HEK293 (cell line): Measurements from ENCODE around the gene ATOSA.

Experiments used
- CTCF ChIA-PET: fragments of 350-600 bp; formaldehyde crosslinking; extraction: SDS; loops from one replicate; lab custom pipeline; 2021; ENCODE audit warnings: antibody characterized with exemption; lab: Yijun Ruan, JAX
- POLR2A ChIA-PET: fragments of 300-600 bp; formaldehyde crosslinking; extraction: SDS; loops from one replicate; lab custom pipeline; 2020; ENCODE audit warnings: antibody characterized with exemption, inconsistent platforms; lab: Yijun Ruan, JAX
- H3K27ac ChIP-seq: fragments of 200-500 bp; sonication (Bioruptor generic); 2 replicates; pipeline ENCODE4 v1.5.1; 2014; ENCODE audit warnings: low read depth, low read length, control low read depth, inconsistent platforms; ENCODE audit errors: extremely low read depth
- H3K36me3 ChIP-seq, 2 experiments: fragments of 200-500 bp in 1 of 2; sonication (Bioruptor generic) in 1 of 2; 1 replicate in 1 of 2; 2 replicates in 1 of 2; pipeline ENCODE4 v1.5.1; 2014 to 2017; ENCODE audit warnings: inconsistent platforms in 2 of 2, low read length in 2 of 2; ENCODE audit not compliant: control insufficient read depth in 2 of 2, insufficient read depth in 1 of 2
- H3K4me1 ChIP-seq: fragments of 200-500 bp; sonication (Bioruptor generic); 2 replicates; pipeline ENCODE4 v1.5.1; 2014; ENCODE audit warnings: mild to moderate bottlenecking, low read length, inconsistent platforms; ENCODE audit not compliant: control insufficient read depth, insufficient read depth
- H3K4me3 ChIP-seq: 2 replicates; pipeline ENCODE4 v1.5.1; 2011; ENCODE audit warnings: low read depth, mild to moderate bottlenecking, control low read depth, low read length, moderate library complexity
- H3K9me3 ChIP-seq: fragments of 200-500 bp; sonication (Bioruptor generic); 2 replicates; pipeline ENCODE4 v1.5.1; 2014; ENCODE audit warnings: low read depth, low read length, inconsistent platforms; ENCODE audit not compliant: control insufficient read depth, insufficient read depth
- HOXA7 ChIP-seq: sonication (generic); formaldehyde crosslinking; IDR thresholded peaks from 2 replicates; pipeline ENCODE4 v1.8.1; 2022; ENCODE audit warnings: missing genetic modification reagents, borderline replicate concordance
- OVOL3 ChIP-seq: fragments of 450-650 bp; formaldehyde crosslinking; IDR thresholded peaks from 2 replicates; pipeline ENCODE4 v1.5.1; 2016; ENCODE audit warnings: missing biosample characterization, missing genetic modification characterization
- YY2 ChIP-seq: fragments of 450-650 bp; formaldehyde crosslinking; IDR thresholded peaks from 2 replicates; pipeline ENCODE4 v1.5.1; 2016; ENCODE audit warnings: missing biosample characterization, missing genetic modification characterization
- ZBTB44 ChIP-seq: fragments of 450-650 bp; IDR thresholded peaks from 2 replicates; pipeline ENCODE4 v1.5.1; 2018; ENCODE audit warnings: missing biosample characterization, mild to moderate bottlenecking, missing genetic modification characterization
- ZFHX2 ChIP-seq: fragments of 450-650 bp; formaldehyde crosslinking; conservative IDR thresholded peaks from 2 replicates; pipeline ENCODE4 v1.5.1; 2016; ENCODE audit warnings: missing biosample characterization, missing genetic modification characterization
- ZFP37 ChIP-seq: fragments of 450-650 bp; formaldehyde crosslinking; IDR thresholded peaks from 2 replicates; pipeline ENCODE4 v1.5.1; 2016; ENCODE audit warnings: missing biosample characterization, missing genetic modification characterization
- ZNF391 ChIP-seq: fragments of 450-650 bp; formaldehyde crosslinking; IDR thresholded peaks from 2 replicates; pipeline ENCODE4 v1.5.1; 2016; ENCODE audit warnings: low read depth, missing biosample characterization, missing genetic modification characterization, borderline replicate concordance
- ZNF423 ChIP-seq: fragments of 450-650 bp; formaldehyde crosslinking; IDR thresholded peaks from 2 replicates; pipeline ENCODE4 v1.5.1; 2016; ENCODE audit warnings: missing biosample characterization, missing genetic modification characterization
- ZNF558 ChIP-seq: fragments of 450-650 bp; formaldehyde crosslinking; IDR thresholded peaks from 2 replicates; pipeline ENCODE4 v1.5.1; 2016; ENCODE audit warnings: missing biosample characterization, missing genetic modification characterization
- ZNF621 ChIP-seq: fragments of 450-650 bp; formaldehyde crosslinking; IDR thresholded peaks from 2 replicates; pipeline ENCODE4 v1.5.1; 2017; ENCODE audit warnings: missing biosample characterization, missing genetic modification characterization
- ZNF624 ChIP-seq: fragments of 450-650 bp; formaldehyde crosslinking; IDR thresholded peaks from 2 replicates; pipeline ENCODE4 v1.5.1; 2017; ENCODE audit warnings: missing biosample characterization, missing genetic modification characterization
- TF ChIP-seq, protein P1 (sequence below): fragments of 450-650 bp; formaldehyde crosslinking; IDR thresholded peaks from 2 replicates; pipeline ENCODE4 v1.5.1; 2016; ENCODE audit warnings: missing biosample characterization, missing genetic modification characterization
- TF ChIP-seq, protein P2 (sequence below): fragments of 450-650 bp; formaldehyde crosslinking; IDR thresholded peaks from 2 replicates; pipeline ENCODE4 v1.5.1; 2016; ENCODE audit warnings: missing biosample characterization, missing genetic modification characterization
- TF ChIP-seq, protein P3 (sequence below): fragments of 450-650 bp; formaldehyde crosslinking; IDR thresholded peaks from 2 replicates; pipeline ENCODE4 v1.5.1; 2016; ENCODE audit warnings: missing biosample characterization, missing genetic modification characterization
- TF ChIP-seq, protein P4 (sequence below): fragments of 450-650 bp; formaldehyde crosslinking; IDR thresholded peaks from 2 replicates; pipeline ENCODE4 v1.5.1; 2016; ENCODE audit warnings: missing biosample characterization, missing genetic modification characterization
- TF ChIP-seq, protein P5 (sequence below): fragments of 450-650 bp; formaldehyde crosslinking; IDR thresholded peaks from 2 replicates; pipeline ENCODE4 v1.5.1; 2016; ENCODE audit warnings: missing biosample characterization, missing genetic modification characterization

Gene ATOSA

GRCh38 chr15:52727815-52728214 is 48.6 kb upstream of the ATOSA start:
- POLR2A ChIA-PET: interaction anchor here (0.6 kb wide), 1 partner anchor 69 kb away, joined by 4 read pairs; no protein-coding TSS in a partner anchor
- TF ChIP-seq ZNF621 (tag by site-specific recombination) (no peak), ZFP37 (tag by site-specific recombination) (no peak), ZNF423 (tag by site-specific recombination) (no peak), ZNF391 (tag by site-specific recombination) (no peak), OVOL3 (tag by site-specific recombination) (no peak), ZFHX2 (tag by site-specific recombination) (no peak), ZBTB44 (peak; percentile 15; the same call in 1 of the 2 replicates), HOXA7 (CRISPR knock-in tag) (no peak)
- H3K4me3 ChIP-seq: no peak overlapping the region
- no peak overlapping the region for H3K27ac ChIP-seq
- no peaks in the 10 kb centered on the region for H3K9me3 ChIP-seq
- no peaks in the 10 kb centered on the region for H3K36me3 ChIP-seq
- 0 out of 2 replicates have a peak, but pooled peaks cover 2% of the 10 kb centered on the region for H3K4me1 ChIP-seq
- CTCF ChIA-PET: interaction anchor here (1.2 kb wide), 1 partner anchor 397 kb away, joined by 3 read pairs; no protein-coding TSS in a partner anchor

- TF ChIP-seq, protein P1, sequence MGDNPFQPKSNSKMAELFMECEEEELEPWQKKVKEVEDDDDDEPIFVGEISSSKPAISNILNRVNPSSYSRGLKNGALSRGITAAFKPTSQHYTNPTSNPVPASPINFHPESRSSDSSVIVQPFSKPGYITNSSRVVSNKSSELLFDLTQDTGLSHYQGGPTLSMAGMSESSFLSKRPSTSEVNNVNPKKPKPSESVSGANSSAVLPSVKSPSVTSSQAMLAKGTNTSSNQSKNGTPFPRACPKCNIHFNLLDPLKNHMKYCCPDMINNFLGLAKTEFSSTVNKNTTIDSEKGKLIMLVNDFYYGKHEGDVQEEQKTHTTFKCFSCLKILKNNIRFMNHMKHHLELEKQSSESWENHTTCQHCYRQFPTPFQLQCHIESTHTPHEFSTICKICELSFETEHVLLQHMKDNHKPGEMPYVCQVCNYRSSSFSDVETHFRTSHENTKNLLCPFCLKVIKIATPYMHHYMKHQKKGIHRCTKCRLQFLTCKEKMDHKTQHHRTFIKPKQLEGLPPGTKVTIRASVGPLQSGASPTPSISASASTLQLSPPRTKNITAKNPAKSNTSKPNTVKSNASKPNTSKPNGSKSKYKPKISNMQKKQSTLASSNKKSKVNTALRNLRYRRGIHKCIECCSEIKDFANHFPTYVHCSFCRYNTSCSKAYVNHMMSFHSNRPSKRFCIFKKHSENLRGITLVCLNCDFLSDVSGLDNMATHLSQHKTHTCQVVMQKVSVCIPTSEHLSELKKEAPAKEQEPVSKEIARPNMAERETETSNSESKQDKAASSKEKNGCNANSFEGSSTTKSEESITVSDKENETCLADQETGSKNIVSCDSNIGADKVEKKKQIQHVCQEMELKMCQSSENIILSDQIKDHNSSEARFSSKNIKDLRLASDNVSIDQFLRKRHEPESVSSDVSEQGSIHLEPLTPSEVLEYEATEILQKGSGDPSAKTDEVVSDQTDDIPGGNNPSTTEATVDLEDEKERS (tag by site-specific recombination): no peak
- no peak for TF ChIP-seq ZNF423 (tag by site-specific recombination)
- no peak for TF ChIP-seq ZNF624 (tag by site-specific recombination)
- peak; percentile 94 for TF ChIP-seq ZNF558 (tag by site-specific recombination)
- TF ChIP-seq, protein P2, sequence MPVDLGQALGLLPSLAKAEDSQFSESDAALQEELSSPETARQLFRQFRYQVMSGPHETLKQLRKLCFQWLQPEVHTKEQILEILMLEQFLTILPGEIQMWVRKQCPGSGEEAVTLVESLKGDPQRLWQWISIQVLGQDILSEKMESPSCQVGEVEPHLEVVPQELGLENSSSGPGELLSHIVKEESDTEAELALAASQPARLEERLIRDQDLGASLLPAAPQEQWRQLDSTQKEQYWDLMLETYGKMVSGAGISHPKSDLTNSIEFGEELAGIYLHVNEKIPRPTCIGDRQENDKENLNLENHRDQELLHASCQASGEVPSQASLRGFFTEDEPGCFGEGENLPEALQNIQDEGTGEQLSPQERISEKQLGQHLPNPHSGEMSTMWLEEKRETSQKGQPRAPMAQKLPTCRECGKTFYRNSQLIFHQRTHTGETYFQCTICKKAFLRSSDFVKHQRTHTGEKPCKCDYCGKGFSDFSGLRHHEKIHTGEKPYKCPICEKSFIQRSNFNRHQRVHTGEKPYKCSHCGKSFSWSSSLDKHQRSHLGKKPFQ: no peak
- Histone ChIP-seq H3K27ac (no peak overlapping the region), H3K9me3 (no peaks in the 10 kb centered on the region), H3K36me3 (no peaks in the 10 kb centered on the region), H3K4me1 (0 out of 2 replicates have a peak, but pooled peaks cover 2% of the 10 kb centered on the region), H3K4me3 (no peak overlapping the region)
- CTCF ChIA-PET: interaction anchor here (0.7 kb wide), 2 partner anchors 563 to 578 kb away, joined by 3 read pairs; no protein-coding TSS in a partner anchor
- POLR2A ChIA-PET: no interaction called here
Observed at GRCh38 chr15:52726195-52726594, 47.0 kb upstream of the ATOSA start.

- no peak overlapping the region for H3K27ac ChIP-seq
- no peak overlapping the region for H3K4me3 ChIP-seq
- POLR2A ChIA-PET: no interaction called here
- no peaks in the 10 kb centered on the region for H3K36me3 ChIP-seq
- CTCF ChIA-PET: no interaction called here
- no peaks in the 10 kb centered on the region for H3K4me1 ChIP-seq
- H3K9me3 ChIP-seq: no peaks in the 10 kb centered on the region
- TF ChIP-seq, protein P3, sequence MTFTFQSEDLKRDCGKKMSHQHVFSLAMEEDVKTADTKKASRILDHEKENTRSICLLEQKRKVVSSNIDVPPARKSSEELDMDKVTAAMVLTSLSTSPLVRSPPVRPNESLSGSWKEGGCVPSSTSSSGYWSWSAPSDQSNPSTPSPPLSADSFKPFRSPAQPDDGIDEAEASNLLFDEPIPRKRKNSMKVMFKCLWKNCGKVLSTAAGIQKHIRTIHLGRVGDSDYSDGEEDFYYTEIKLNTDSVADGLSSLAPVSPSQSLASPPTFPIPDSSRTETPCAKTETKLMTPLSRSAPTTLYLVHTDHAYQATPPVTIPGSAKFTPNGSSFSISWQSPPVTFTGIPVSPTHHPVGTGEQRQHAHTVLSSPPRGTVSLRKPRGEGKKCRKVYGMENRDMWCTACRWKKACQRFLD (tag by site-specific recombination): no peak
- TF ChIP-seq, protein P4, sequence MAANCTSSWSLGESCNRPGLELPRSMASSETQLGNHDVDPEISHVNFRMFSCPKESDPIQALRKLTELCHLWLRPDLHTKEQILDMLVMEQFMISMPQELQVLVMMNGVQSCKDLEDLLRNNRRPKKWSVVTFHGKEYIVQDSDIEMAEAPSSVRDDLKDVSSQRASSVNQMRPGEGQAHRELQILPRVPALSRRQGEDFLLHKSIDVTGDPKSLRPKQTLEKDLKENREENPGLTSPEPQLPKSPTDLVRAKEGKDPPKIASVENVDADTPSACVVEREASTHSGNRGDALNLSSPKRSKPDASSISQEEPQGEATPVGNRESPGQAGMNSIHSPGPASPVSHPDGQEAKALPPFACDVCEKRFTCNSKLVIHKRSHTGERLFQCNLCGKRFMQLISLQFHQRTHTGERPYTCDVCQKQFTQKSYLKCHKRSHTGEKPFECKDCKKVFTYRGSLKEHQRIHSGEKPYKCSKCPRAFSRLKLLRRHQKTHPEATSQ (tag by site-specific recombination): no peak
- TF ChIP-seq ZNF423 (tag by site-specific recombination): no peak
- TF ChIP-seq YY2: no peak
- TF ChIP-seq, protein P5, sequence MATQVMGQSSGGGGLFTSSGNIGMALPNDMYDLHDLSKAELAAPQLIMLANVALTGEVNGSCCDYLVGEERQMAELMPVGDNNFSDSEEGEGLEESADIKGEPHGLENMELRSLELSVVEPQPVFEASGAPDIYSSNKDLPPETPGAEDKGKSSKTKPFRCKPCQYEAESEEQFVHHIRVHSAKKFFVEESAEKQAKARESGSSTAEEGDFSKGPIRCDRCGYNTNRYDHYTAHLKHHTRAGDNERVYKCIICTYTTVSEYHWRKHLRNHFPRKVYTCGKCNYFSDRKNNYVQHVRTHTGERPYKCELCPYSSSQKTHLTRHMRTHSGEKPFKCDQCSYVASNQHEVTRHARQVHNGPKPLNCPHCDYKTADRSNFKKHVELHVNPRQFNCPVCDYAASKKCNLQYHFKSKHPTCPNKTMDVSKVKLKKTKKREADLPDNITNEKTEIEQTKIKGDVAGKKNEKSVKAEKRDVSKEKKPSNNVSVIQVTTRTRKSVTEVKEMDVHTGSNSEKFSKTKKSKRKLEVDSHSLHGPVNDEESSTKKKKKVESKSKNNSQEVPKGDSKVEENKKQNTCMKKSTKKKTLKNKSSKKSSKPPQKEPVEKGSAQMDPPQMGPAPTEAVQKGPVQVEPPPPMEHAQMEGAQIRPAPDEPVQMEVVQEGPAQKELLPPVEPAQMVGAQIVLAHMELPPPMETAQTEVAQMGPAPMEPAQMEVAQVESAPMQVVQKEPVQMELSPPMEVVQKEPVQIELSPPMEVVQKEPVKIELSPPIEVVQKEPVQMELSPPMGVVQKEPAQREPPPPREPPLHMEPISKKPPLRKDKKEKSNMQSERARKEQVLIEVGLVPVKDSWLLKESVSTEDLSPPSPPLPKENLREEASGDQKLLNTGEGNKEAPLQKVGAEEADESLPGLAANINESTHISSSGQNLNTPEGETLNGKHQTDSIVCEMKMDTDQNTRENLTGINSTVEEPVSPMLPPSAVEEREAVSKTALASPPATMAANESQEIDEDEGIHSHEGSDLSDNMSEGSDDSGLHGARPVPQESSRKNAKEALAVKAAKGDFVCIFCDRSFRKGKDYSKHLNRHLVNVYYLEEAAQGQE (tag by site-specific recombination): no peak
Observed at GRCh38 chr15:52718551-52718950, 39.4 kb upstream of the ATOSA start.
